Fibroblast of mammary gland (primary cell): ENCODE results near the gene CCDC178.

Source experiments
- DNase-seq: peaks from one replicate; pipeline ENCODE4 v3.0.0-alpha.2; 2010; ENCODE audit warnings: low read depth
- H3K4me3 ChIP-seq: 2 replicates; pipeline ENCODE4 v1.5.1; 2011; ENCODE audit warnings: low read depth, mild to moderate bottlenecking, low read length, moderate library complexity; ENCODE audit not compliant: control insufficient read depth
- CTCF ChIP-seq: conservative IDR thresholded peaks from 2 replicates; pipeline ENCODE4 v1.5.1; 2011; ENCODE audit warnings: low read depth, low read length, inconsistent platforms; ENCODE audit not compliant: control insufficient read depth, insufficient read depth

CCDC178 gene

GRCh38 chr18:32975501-32975900 lies 465.0 kb downstream of the CCDC178 start:
- TF ChIP-seq CTCF: no peak

GRCh38 chr18:32975163-32975436 lies 465.4 kb downstream of the CCDC178 start:
- no peak overlapping the region for H3K4me3 ChIP-seq
- DNase-seq: no peak

More at GRCh38 chr18:32975501-32975900, 465.0 kb downstream of the CCDC178 start:
- DNase-seq: no peak
- no peak overlapping the region for H3K4me3 ChIP-seq

GRCh38 chr18:32974421-32975162 lies 465.9 kb downstream of the CCDC178 start:
- H3K4me3 ChIP-seq: no peak overlapping the region
- no peak for DNase-seq
- TF ChIP-seq CTCF: no peak

More at GRCh38 chr18:32975163-32975436, 465.4 kb downstream of the CCDC178 start:
- no peak for TF ChIP-seq CTCF

- no peak overlapping the region for H3K4me3 ChIP-seq
- TF ChIP-seq CTCF: no peak
- no peak for DNase-seq
Observed at GRCh38 chr18:32968248-32968647, 472.3 kb downstream of the CCDC178 start.

GRCh38 chr18:32966141-32966540 lies 474.4 kb downstream of the CCDC178 start:
- TF ChIP-seq CTCF: no peak
- no peak overlapping the region for H3K4me3 ChIP-seq
- no peak for DNase-seq

GRCh38 chr18:32961538-32961937 lies 479.0 kb downstream of the CCDC178 start:
- TF ChIP-seq CTCF: no peak
- no peak for DNase-seq
- H3K4me3 ChIP-seq: no peak overlapping the region

- TF ChIP-seq CTCF: no peak
Observed at GRCh38 chr18:32958746-32959145, 481.8 kb downstream of the CCDC178 start.

More at GRCh38 chr18:32958746-32959145, 481.8 kb downstream of the CCDC178 start:
- no peak overlapping the region for H3K4me3 ChIP-seq
- DNase-seq: no peak
